Measurements from ENCODE around the gene KANSL1. TPM values are rescaled to one million over a fixed set of nuclear protein-coding genes. Genes with fewer than 3 reads are reported as not detected.
A peak's percentile ranks its signal among the peaks of the same experiment; 100 is the strongest.

Gene KANSL1
- total RNA-seq, 1 donor: 171 TPM

DNA sequence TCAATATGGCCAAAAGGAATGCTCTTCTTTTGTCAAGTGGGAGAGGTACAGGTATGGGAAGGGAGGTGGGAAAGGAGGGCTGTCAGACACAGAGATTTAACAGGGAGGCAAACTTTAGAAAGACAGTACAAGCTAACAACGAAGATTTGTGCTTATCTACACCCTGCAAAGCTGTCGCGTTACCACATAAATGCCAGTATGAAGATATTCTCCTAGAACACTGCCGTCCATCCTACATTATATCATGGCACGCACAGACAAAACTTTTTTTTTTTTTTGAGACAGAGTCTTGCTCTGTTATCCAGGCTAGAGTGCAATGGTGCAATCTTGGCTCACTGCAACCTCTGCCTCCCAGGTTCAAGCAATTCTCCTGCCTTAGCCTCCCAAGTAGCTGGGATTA is 143.6 kb downstream of the KANSL1 start:
- H3K4me3 ChIP-seq (ENCODE audit: low read depth, low read length): no peak overlapping the region
- DNase-seq (ENCODE audit: low read depth): no peak
- TF ChIP-seq, protein P1, sequence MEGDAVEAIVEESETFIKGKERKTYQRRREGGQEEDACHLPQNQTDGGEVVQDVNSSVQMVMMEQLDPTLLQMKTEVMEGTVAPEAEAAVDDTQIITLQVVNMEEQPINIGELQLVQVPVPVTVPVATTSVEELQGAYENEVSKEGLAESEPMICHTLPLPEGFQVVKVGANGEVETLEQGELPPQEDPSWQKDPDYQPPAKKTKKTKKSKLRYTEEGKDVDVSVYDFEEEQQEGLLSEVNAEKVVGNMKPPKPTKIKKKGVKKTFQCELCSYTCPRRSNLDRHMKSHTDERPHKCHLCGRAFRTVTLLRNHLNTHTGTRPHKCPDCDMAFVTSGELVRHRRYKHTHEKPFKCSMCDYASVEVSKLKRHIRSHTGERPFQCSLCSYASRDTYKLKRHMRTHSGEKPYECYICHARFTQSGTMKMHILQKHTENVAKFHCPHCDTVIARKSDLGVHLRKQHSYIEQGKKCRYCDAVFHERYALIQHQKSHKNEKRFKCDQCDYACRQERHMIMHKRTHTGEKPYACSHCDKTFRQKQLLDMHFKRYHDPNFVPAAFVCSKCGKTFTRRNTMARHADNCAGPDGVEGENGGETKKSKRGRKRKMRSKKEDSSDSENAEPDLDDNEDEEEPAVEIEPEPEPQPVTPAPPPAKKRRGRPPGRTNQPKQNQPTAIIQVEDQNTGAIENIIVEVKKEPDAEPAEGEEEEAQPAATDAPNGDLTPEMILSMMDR (IDR thresholded peaks at IDR 0.05; ENCODE audit: insufficient read depth, low read depth, low read length): no peak

DNA sequence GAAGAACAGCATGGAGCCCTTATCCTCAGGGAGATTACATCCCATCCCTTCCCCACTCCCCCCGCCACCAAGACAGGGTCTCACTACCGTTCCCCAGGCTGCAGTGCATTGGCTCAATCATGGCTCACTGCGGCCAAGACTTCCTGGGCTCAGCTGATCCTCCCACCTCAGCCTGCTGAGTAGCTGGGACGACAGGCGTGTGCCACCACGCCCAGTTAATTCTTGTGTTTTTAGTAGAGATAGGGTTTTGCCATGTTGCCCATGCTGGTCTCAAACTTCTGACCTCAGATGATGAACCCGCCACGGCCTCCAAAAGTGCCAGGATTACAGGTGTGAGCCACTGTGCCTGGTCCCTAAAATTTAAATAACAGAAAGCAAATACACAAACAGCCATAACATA is 145.4 kb downstream of the KANSL1 start:
- TF ChIP-seq, protein P1 (IDR thresholded peaks at IDR 0.05; ENCODE audit: insufficient read depth, low read depth, low read length): no peak
- no peak for DNase-seq (ENCODE audit: low read depth)
- no peak overlapping the region for H3K4me3 ChIP-seq (ENCODE audit: low read depth, low read length)

DNA sequence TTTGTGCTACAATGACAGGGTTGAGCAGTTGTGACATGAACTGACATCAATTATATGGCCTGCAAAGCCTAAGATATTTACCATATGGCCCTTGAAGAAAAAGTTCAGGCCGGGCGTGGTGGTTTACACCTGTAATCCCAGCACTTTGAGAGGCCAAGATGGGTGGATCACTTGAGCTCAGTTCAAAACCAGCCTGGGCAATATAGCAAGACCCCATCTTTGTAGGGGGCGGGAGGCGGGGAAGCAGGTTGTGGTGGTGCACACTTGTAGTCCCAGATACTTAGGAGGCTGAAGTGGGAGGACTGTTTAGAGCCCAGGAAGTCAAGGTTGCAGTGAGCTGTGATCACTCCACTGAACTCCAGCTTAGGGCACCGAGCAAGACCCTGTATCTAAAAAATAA is 145.8 kb downstream of the KANSL1 start:
- no peak for DNase-seq (ENCODE audit: low read depth)
- H3K4me3 ChIP-seq (ENCODE audit: low read depth, low read length): no peak overlapping the region
- TF ChIP-seq, protein P1 (IDR thresholded peaks at IDR 0.05; ENCODE audit: insufficient read depth, low read depth, low read length): no peak

DNA sequence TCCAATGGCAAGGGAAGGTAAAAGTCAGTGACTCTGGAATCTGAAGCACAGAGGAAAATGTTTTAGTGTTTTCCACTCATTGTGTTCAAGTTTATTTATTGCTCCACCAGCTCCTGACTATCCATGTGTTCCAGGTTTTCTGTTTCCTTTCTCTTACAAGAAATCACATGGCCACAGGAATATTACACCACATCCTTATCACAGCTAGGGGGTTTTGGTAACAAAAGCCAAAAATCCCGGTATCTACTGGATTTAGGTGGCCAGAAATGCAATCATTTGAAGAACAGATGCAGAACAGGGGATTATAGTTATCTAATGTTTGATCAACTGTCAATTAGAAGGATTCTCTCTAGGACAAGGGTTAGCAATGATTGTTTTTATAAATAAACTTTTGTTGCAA is 146.3 kb downstream of the KANSL1 start:
- no peak overlapping the region for H3K4me3 ChIP-seq (ENCODE audit: low read depth, low read length)
- TF ChIP-seq, protein P1 (IDR thresholded peaks at IDR 0.05; ENCODE audit: insufficient read depth, low read depth, low read length): peak; percentile 34
- peak; percentile 75 for DNase-seq (ENCODE audit: low read depth)

DNA sequence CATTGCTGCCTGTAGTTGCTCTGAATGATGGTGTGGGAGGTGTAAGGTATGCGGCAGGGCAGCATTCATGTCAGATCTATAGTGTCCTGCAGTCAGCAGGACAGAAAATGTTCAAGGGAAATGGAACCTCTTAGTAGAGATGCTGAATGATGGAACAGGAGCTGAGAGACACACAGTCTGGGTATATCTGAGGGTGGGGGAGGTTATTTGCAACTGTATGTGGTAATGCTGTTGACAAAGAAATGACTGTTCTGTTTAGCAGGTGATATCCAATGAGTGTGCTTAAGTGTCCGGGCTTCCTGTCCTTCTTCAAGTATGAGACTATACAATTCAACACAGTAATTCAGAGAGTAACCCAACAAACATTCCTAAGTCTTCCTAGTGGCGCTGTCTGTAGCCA is 147.6 kb downstream of the KANSL1 start:
- DNase-seq (ENCODE audit: low read depth): no peak
- no peak overlapping the region for H3K4me3 ChIP-seq (ENCODE audit: low read depth, low read length)
- TF ChIP-seq, protein P1 (IDR thresholded peaks at IDR 0.05; ENCODE audit: insufficient read depth, low read depth, low read length): no peak

DNA sequence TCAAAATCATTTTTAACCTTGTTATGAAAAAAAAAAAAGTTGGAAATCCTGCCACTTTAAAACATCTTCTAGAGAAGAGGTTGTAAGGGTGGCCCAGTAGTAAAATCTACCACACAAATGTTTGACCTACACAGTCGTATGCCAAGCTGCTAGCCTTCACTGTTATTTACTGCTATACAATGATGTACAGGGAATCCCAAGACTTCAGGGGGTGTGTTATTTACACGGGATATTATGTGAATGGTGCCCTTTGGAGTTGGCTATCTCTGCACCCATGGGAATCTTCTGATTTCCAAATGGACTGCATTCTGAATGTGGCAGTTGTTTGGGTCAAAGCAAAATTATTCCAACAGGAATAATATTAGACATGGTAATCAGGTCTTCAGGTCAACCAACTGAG is 148.2 kb downstream of the KANSL1 start:
- TF ChIP-seq, protein P1 (IDR thresholded peaks at IDR 0.05; ENCODE audit: insufficient read depth, low read depth, low read length): no peak
- no peak overlapping the region for H3K4me3 ChIP-seq (ENCODE audit: low read depth, low read length)
- DNase-seq (ENCODE audit: low read depth): no peak

DNA sequence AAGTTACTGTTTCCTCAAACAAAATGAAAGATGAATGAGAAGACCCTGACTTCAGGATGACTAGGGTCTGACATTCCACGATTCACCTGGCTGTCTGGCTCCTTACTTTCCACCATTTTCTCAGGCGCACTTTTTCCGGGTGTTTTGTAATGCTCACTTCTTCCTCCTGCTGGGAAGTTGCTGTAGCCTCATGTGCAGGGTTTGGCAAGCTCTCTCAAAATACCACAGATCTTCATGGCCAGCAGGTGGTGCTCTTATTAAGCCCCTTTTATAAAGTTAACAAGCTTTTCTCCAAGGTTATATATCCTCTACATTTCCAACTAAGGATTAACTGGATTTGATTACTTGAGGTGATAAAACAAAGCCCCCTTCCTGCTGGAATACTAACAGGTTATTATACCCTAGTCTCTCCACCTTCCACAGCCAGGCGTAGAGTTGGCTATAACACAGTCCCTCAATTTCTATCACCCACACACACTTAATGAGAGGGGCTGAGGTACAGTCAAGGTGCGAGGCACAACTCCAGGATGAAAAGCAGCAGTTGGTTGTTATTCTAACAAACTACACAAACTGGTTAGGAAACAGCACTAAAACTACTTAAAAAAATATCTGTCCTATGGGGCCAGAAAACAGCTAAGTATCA is 148.8 kb downstream of the KANSL1 start:
- TF ChIP-seq, protein P1 (IDR thresholded peaks at IDR 0.05; ENCODE audit: insufficient read depth, low read depth, low read length): peak; percentile 86
- no peak overlapping the region for H3K4me3 ChIP-seq (ENCODE audit: low read depth, low read length)
- peak; percentile 94 for DNase-seq (ENCODE audit: low read depth)
